Ishikawa (cell line): ENCODE measurements around the gene GNB1L.

Source experiments
- CEBPB ChIP-seq: IDR thresholded peaks from 2 replicates; pipeline ENCODE4 v1.6.1; 2012
- CREB1 ChIP-seq: IDR thresholded peaks from 2 replicates; pipeline ENCODE4 v1.6.1; 2012; ENCODE audit warnings: low read depth
- EP300 ChIP-seq: IDR thresholded peaks from 2 replicates; pipeline ENCODE4 v1.6.1; 2012; ENCODE audit warnings: borderline replicate concordance
- FOXM1 ChIP-seq: IDR thresholded peaks from 2 replicates; pipeline ENCODE4 v1.6.1; 2012; ENCODE audit warnings: low read depth, borderline replicate concordance
- RAD21 ChIP-seq: IDR thresholded peaks from 2 replicates; pipeline ENCODE4 v1.6.1; 2012; ENCODE audit warnings: low read depth
- TCF12 ChIP-seq: IDR thresholded peaks from 2 replicates; pipeline ENCODE4 v1.6.1; 2012; ENCODE audit warnings: low read depth
- YY1 ChIP-seq: IDR thresholded peaks from 2 replicates; pipeline ENCODE4 v1.6.1; 2012; ENCODE audit warnings: low read depth
- TF ChIP-seq, protein P1 (sequence below): IDR thresholded peaks from 2 replicates; pipeline ENCODE4 v1.6.1; 2012; ENCODE audit warnings: low read depth, mild to moderate bottlenecking
- TF ChIP-seq, protein P2 (sequence below): IDR thresholded peaks from 2 replicates; pipeline ENCODE4 v1.6.1; 2012

DNA sequence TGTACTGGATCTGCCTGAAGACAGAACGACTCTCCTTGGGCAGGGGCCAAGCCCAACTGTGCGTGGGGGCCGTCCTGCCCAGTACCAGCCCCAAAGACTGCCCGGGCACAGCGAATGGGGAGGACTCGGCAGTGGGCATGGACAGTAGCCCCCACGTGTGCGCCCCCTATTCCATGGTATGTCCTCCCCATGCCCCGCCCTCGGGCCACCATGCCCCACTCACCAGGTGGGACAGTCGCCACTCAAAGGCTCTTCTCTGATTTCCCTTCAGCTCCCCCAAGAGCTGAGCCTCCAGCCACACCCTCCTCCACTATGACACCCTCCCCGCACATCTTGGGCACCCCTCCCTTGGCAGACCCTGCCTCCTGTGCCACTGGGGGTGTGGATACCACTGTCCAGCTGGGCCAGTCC is 43.5 kb downstream of the GNB1L start:
- TF ChIP-seq EP300 = no peak
- TF ChIP-seq, protein P1, sequence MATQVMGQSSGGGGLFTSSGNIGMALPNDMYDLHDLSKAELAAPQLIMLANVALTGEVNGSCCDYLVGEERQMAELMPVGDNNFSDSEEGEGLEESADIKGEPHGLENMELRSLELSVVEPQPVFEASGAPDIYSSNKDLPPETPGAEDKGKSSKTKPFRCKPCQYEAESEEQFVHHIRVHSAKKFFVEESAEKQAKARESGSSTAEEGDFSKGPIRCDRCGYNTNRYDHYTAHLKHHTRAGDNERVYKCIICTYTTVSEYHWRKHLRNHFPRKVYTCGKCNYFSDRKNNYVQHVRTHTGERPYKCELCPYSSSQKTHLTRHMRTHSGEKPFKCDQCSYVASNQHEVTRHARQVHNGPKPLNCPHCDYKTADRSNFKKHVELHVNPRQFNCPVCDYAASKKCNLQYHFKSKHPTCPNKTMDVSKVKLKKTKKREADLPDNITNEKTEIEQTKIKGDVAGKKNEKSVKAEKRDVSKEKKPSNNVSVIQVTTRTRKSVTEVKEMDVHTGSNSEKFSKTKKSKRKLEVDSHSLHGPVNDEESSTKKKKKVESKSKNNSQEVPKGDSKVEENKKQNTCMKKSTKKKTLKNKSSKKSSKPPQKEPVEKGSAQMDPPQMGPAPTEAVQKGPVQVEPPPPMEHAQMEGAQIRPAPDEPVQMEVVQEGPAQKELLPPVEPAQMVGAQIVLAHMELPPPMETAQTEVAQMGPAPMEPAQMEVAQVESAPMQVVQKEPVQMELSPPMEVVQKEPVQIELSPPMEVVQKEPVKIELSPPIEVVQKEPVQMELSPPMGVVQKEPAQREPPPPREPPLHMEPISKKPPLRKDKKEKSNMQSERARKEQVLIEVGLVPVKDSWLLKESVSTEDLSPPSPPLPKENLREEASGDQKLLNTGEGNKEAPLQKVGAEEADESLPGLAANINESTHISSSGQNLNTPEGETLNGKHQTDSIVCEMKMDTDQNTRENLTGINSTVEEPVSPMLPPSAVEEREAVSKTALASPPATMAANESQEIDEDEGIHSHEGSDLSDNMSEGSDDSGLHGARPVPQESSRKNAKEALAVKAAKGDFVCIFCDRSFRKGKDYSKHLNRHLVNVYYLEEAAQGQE = no peak
- TF ChIP-seq CEBPB = no peak
- TF ChIP-seq RAD21 = no peak
- no peak for TF ChIP-seq FOXM1
- no peak for TF ChIP-seq TCF12
- TF ChIP-seq YY1 = no peak
- TF ChIP-seq, protein P2, sequence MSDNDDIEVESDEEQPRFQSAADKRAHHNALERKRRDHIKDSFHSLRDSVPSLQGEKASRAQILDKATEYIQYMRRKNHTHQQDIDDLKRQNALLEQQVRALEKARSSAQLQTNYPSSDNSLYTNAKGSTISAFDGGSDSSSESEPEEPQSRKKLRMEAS = no peak
- no peak for TF ChIP-seq CREB1
